Bronchial epithelial cell (primary cell): ENCODE data around the gene ZNF487. TPM values are rescaled to one million over a fixed set of nuclear protein-coding genes. Genes with fewer than 3 reads are reported as not detected.

Experiments used
- DNase-seq: peaks from one replicate; pipeline ENCODE4 v3.0.0-alpha.2; 2010; ENCODE audit warnings: low read depth
- FAIRE-seq: peaks from 2 replicates; lab custom pipeline; 2011; peaks lifted over from hg19 to GRCh38; lab: Jason Lieb, UNC
- H3K27me3 ChIP-seq: 2 replicates; pipeline ENCODE4 v1.5.1; 2011; ENCODE audit warnings: low read length; ENCODE audit not compliant: control insufficient read depth, insufficient read depth
- H3K36me3 ChIP-seq: 2 replicates; pipeline ENCODE4 v1.5.1; 2011; ENCODE audit warnings: low read length; ENCODE audit not compliant: control insufficient read depth, insufficient read depth
- H3K4me3 ChIP-seq: 2 replicates; pipeline ENCODE4 v1.5.1; 2011; ENCODE audit warnings: mild to moderate bottlenecking, low read depth, low read length, control low read depth
- total RNA-seq: library from RNA; depleted of rRNA; stranded (reverse); fragments of >200 nt; gene quantifications from 2 replicates; pipeline ENCODE4 v1.2.1, GENCODE V29; 2014
- TF ChIP-seq, protein P1 (sequence below): IDR thresholded peaks from 2 replicates; pipeline ENCODE4 v1.5.1; 2011; ENCODE audit warnings: mild to moderate bottlenecking, moderate library complexity, low read length, control low read depth, inconsistent platforms; ENCODE audit not compliant: insufficient read depth, severe bottlenecking

The ZNF487 gene
- total RNA-seq, 1 donor from 2014 or later = 2.1 TPM

GRCh38 chr10:43407576-43408330 lies 29.2 kb upstream of the ZNF487 start:
- peaks cover 1% of the 10 kb centered on the region for H3K36me3 ChIP-seq
- TF ChIP-seq, protein P1, sequence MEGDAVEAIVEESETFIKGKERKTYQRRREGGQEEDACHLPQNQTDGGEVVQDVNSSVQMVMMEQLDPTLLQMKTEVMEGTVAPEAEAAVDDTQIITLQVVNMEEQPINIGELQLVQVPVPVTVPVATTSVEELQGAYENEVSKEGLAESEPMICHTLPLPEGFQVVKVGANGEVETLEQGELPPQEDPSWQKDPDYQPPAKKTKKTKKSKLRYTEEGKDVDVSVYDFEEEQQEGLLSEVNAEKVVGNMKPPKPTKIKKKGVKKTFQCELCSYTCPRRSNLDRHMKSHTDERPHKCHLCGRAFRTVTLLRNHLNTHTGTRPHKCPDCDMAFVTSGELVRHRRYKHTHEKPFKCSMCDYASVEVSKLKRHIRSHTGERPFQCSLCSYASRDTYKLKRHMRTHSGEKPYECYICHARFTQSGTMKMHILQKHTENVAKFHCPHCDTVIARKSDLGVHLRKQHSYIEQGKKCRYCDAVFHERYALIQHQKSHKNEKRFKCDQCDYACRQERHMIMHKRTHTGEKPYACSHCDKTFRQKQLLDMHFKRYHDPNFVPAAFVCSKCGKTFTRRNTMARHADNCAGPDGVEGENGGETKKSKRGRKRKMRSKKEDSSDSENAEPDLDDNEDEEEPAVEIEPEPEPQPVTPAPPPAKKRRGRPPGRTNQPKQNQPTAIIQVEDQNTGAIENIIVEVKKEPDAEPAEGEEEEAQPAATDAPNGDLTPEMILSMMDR = peak; percentile 59
- FAIRE-seq (no peak), DNase-seq (peak; percentile 81)
- no peaks in the 10 kb centered on the region for H3K27me3 ChIP-seq
- peak overlapping the region; percentile 88 for H3K4me3 ChIP-seq

- Histone ChIP-seq H3K4me3 (peak overlapping the region; percentile 88), H3K36me3 (peaks cover 1% of the 10 kb centered on the region), H3K27me3 (no peaks in the 10 kb centered on the region)
- FAIRE-seq (no peak), DNase-seq (no peak)
- TF ChIP-seq, protein P1 = no peak
These were observed 28.6 kb upstream of the ZNF487 start for GRCh38 chr10:43408331-43408709.

DNA sequence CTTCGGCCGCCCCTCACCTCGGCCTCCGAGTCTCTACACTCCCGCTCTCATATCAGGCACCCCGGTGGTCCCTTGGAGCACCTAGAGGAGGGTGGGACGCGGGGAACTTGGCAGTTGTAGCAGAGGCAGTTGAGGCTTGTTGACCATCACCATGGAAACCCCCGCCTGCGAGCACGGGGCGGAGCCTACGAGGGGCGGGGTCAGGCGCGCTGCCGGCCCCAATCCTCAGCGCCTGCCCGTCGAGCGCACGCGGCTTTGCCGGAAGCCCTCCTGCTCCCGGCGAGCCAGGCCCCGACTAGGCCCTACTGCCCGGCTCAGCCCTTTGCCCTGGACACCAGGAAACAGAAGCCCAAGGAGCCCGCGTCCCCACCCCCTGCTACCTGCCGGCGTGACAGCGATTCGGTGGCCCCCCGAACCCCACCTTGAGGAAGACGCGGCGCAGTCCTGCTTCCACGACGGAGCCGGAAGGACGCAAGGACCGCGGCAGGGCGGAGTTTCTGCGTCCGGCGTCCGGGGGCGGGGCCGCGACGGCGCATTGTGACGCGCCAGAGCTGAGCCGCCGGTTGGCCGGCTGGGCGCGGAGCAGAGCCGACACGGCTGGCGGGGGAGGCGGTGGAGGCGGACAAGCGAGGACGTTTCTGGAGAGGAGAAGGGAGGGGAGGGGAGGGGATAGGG lies 28.1 kb upstream of the ZNF487 start, which contains the start of gene HNRNPF:
TSS of gene HNRNPF (minus strand) at position 477 of the 675 bp plus-strand sequence. CDS start 21,302 bp downstream, outside the sequence.
- no peaks in the 10 kb centered on the region for H3K27me3 ChIP-seq
- DNase-seq (peak; percentile 83), FAIRE-seq (no peak)
- peaks cover 1% of the 10 kb centered on the region for H3K36me3 ChIP-seq
- TF ChIP-seq, protein P1 = no peak
- peak within 1 kb of the TSS; percentile 88 for H3K4me3 ChIP-seq

- FAIRE-seq (no peak), DNase-seq (no peak)
- Histone ChIP-seq H3K27me3 (no peaks in the 10 kb centered on the region), H3K36me3 (peaks cover 1% of the 10 kb centered on the region), H3K4me3 (peak overlapping the region; percentile 88)
- TF ChIP-seq, protein P1 = no peak
These were observed 27.4 kb upstream of the ZNF487 start for GRCh38 chr10:43409385-43410109.

DNA sequence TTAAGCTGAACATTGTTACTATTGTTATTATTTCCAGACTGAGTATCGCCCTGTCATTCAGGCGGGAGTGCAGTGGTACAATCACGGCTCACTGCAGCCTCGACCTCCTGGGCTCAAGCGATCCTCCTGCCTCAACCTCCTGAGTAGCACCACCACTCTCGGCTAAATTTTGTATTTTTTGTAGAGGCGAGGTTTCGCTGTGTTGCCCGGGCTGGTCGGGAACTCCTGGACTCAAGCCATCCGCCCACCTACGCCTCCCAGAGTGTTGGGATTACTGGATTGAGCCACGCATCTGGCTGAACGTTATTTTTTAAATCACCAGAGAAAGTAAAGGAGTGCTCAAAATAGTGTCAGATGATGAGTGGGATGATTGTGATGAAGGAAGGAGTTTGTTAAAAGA lies 26.6 kb upstream of the ZNF487 start:
- Histone ChIP-seq H3K36me3 (peaks cover 1% of the 10 kb centered on the region), H3K4me3 (no peak overlapping the region), H3K27me3 (no peaks in the 10 kb centered on the region)
- TF ChIP-seq, protein P1 = no peak
- no peak for FAIRE-seq
- DNase-seq = no peak
